SU-DHL-6 (cell line): Measurements from ENCODE around the gene SELENOF.

Source experiments
- H2AFZ ChIP-seq: fragments of 200-600 bp; sonication (generic); 2 replicates; pipeline ENCODE4 v1.6.1; 2014; ENCODE audit warnings: low read depth, mild to moderate bottlenecking, moderate library complexity, mixed read lengths, antibody characterized with exemption, low read length; ENCODE audit not compliant: severe bottlenecking
- H3F3A ChIP-seq: fragments of 200-600 bp; shearing (Covaris generic); 2 replicates; pipeline ENCODE4 v1.6.0; 2016; ENCODE audit warnings: antibody characterized with exemption, mild to moderate bottlenecking; ENCODE audit not compliant: insufficient read depth
- H3K27ac ChIP-seq: fragments of 200-600 bp; sonication (generic); 2 replicates; pipeline ENCODE4 v1.5.1; 2016; ENCODE audit warnings: low read depth, mild to moderate bottlenecking, low read length, moderate library complexity, mixed read lengths
- H3K27me3 ChIP-seq: fragments of 200-600 bp; sonication (generic), shearing (Covaris generic); 2 replicates; pipeline ENCODE4 v1.6.0; 2014; ENCODE audit warnings: mild to moderate bottlenecking, low read length
- H3K36me3 ChIP-seq: fragments of 200-600 bp; sonication (generic); 2 replicates; pipeline ENCODE4 v1.6.1; 2014; ENCODE audit warnings: mild to moderate bottlenecking, low read length, mixed read lengths
- H3K4me2 ChIP-seq: fragments of 300-600, 200-600 bp; shearing (Covaris generic), sonication (generic); 2 replicates; pipeline ENCODE4 v1.6.0; 2014; ENCODE audit warnings: low read length, low read depth, mild to moderate bottlenecking; ENCODE audit not compliant: poor library complexity, severe bottlenecking
- H3K4me3 ChIP-seq: fragments of 200-600 bp; sonication (generic); 2 replicates; pipeline ENCODE4 v1.5.1; 2014; ENCODE audit warnings: antibody characterized with exemption, low read length, mild to moderate bottlenecking, mixed read lengths; ENCODE audit not compliant: insufficient read depth, poor library complexity, severe bottlenecking
- H3K79me2 ChIP-seq: fragments of 200-600 bp; sonication (generic); 2 replicates; pipeline ENCODE4 v1.6.1; 2014; ENCODE audit warnings: mild to moderate bottlenecking, low read length, moderate library complexity; ENCODE audit not compliant: insufficient read depth
- H3K9ac ChIP-seq: fragments of 200-600 bp; sonication (generic); 2 replicates; pipeline ENCODE4 v1.7.0; 2014; ENCODE audit warnings: mild to moderate bottlenecking, low read length
- H3K9me2 ChIP-seq: fragments of 200-600 bp; sonication (generic); replicated peaks from 2 replicates; pipeline ENCODE4 v1.6.1; 2014; ENCODE audit warnings: low read length; ENCODE audit not compliant: insufficient read depth
- H3K9me3 ChIP-seq: fragments of 200-600 bp; sonication (generic); 2 replicates; pipeline ENCODE4 v1.6.1; 2014; ENCODE audit warnings: low read length, mixed read lengths; ENCODE audit not compliant: insufficient read depth
- H4K20me1 ChIP-seq: fragments of 200-600 bp; sonication (generic); 2 replicates; pipeline ENCODE4 v1.6.1; 2014; ENCODE audit warnings: low read depth, mild to moderate bottlenecking, antibody characterized with exemption, low read length, moderate library complexity, mixed read lengths
- EZH2phosphoT487 ChIP-seq: fragments of 200-600 bp; sonication (generic), shearing (Covaris generic); conservative IDR thresholded peaks from 2 replicates; pipeline ENCODE4 v1.6.1; 2018; ENCODE audit warnings: mild to moderate bottlenecking, antibody characterized with exemption, low read length, moderate library complexity, mixed read lengths
- TF ChIP-seq, protein P1 (sequence below): fragments of 200-600 bp; sonication (generic); IDR thresholded peaks from one replicate; pipeline ENCODE4 v1.5.1; 2017; ENCODE audit warnings: antibody characterized with exemption, mild to moderate bottlenecking, low read length, moderate library complexity; ENCODE audit not compliant: insufficient read depth, poor library complexity, severe bottlenecking

SELENOF gene

DNA sequence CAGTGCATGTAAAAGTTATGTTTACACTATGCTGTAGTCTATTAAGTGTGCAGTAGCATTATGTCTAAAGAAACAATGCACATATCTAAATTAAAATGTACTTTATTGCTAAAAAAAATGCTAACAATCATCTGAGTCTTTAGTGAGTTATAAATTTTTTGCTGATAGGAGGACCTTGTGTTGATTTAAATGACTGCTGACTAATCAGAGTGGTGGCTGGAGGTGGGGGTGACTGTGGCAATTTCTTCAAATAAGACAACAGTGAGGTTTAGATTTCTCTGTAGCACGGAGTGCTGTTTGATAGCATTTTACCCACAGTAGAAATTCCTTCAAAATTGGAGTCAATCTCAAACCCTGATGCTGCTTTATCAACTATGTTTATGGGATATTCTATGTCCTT lies 37.5 kb upstream of the SELENOF start:
- Histone ChIP-seq H3F3A (peaks cover 4% of the 10 kb centered on the region; the same call in 1 of the 2 replicates), H3K9me3 (no peaks in the 10 kb centered on the region), H2AFZ (no peak overlapping the region), H3K9me2 (no peaks in the 10 kb centered on the region), H3K36me3 (no peaks in the 10 kb centered on the region), H3K4me2 (peak overlapping the region; percentile 1), H4K20me1 (peaks cover 20% of the 10 kb centered on the region), H3K27ac (no peak overlapping the region), H3K79me2 (peaks cover 100% of the 10 kb centered on the region), H3K27me3 (no peaks in the 10 kb centered on the region), H3K4me3 (no peak overlapping the region), H3K9ac (no peak overlapping the region)
- no peak for TF ChIP-seq EZH2phosphoT487
- TF ChIP-seq, protein P1, sequence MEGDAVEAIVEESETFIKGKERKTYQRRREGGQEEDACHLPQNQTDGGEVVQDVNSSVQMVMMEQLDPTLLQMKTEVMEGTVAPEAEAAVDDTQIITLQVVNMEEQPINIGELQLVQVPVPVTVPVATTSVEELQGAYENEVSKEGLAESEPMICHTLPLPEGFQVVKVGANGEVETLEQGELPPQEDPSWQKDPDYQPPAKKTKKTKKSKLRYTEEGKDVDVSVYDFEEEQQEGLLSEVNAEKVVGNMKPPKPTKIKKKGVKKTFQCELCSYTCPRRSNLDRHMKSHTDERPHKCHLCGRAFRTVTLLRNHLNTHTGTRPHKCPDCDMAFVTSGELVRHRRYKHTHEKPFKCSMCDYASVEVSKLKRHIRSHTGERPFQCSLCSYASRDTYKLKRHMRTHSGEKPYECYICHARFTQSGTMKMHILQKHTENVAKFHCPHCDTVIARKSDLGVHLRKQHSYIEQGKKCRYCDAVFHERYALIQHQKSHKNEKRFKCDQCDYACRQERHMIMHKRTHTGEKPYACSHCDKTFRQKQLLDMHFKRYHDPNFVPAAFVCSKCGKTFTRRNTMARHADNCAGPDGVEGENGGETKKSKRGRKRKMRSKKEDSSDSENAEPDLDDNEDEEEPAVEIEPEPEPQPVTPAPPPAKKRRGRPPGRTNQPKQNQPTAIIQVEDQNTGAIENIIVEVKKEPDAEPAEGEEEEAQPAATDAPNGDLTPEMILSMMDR: no peak

DNA sequence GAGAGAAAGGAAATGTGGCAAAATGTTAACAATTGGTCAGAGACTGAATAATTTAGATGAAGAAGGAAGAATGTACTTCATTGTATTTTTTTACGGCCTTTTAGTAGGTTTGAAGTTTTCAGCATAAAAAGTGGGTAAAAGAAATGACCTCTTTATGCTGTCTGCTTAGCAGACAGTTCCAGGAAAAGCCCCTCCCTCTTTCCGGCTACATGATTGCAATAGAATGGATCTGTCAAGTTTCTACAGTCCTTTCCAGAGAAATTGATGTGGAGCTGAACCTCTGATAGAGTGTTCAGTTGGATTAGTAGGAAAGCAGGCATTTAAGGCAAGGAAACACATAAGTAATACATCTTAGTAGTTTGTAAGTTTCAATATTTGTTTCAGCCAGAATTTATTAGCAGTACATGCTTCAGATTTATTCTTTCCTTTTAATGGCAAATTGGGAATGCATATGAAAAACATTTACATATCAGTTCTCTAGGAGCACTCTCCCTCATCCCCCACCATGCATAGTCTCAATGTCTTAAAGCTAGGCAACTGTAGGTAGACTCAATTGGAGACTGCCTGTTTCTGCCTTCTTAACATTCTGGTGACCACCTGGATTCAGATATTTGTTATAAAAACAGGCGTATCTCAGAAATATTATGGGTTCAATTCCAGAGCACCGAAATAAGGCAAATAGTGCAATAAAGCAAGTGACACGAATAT lies 36.9 kb upstream of the SELENOF start:
- H4K20me1 ChIP-seq: peaks cover 24% of the 10 kb centered on the region
- H3K79me2 ChIP-seq: peaks cover 100% of the 10 kb centered on the region
- no peak overlapping the region for H3K27ac ChIP-seq
- no peaks in the 10 kb centered on the region for H3K9me2 ChIP-seq
- no peaks in the 10 kb centered on the region for H3K36me3 ChIP-seq
- H3K4me3 ChIP-seq: no peak overlapping the region
- peak overlapping the region; percentile 1 for H3K4me2 ChIP-seq
- H2AFZ ChIP-seq: no peak overlapping the region
- no peaks in the 10 kb centered on the region for H3K9me3 ChIP-seq
- no peak overlapping the region for H3K9ac ChIP-seq
- TF ChIP-seq, protein P1: no peak
- no peak for TF ChIP-seq EZH2phosphoT487
- no peaks in the 10 kb centered on the region for H3K27me3 ChIP-seq
- H3F3A ChIP-seq: peaks cover 2% of the 10 kb centered on the region; the same call in 1 of the 2 replicates

DNA sequence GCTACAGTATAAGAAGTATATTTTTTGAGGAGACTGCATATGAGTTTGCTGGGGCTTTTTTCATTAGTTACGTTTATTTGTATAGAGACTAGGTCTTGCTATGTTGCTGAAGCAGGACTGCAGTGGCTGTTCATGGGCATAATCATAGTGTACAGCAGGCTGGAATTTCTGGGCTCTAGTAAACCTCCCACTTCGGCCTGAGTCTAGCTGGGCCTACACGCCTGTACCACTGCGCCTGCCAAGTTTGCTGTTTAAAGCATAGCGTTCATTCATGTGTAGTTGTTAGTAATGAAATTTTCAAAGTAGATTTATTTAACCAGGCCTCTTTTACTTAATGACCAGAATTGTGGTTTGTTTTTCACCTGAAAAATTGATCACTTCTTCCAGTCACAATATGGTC lies 34.3 kb upstream of the SELENOF start:
- H3K9me2 ChIP-seq: no peaks in the 10 kb centered on the region
- no peak overlapping the region; the same call in 1 of the 2 replicates for H3K27ac ChIP-seq
- peaks cover 100% of the 10 kb centered on the region for H3K79me2 ChIP-seq
- H3K4me2 ChIP-seq: no peak overlapping the region
- peaks cover 9% of the 10 kb centered on the region; the same call in 1 of the 2 replicates for H3F3A ChIP-seq
- H2AFZ ChIP-seq: no peak overlapping the region
- no peak overlapping the region for H3K9ac ChIP-seq
- no peaks in the 10 kb centered on the region for H3K27me3 ChIP-seq
- peaks cover 28% of the 10 kb centered on the region for H4K20me1 ChIP-seq
- TF ChIP-seq, protein P1: no peak
- no peak for TF ChIP-seq EZH2phosphoT487
- no peaks in the 10 kb centered on the region for H3K36me3 ChIP-seq
- no peak overlapping the region for H3K4me3 ChIP-seq
- H3K9me3 ChIP-seq: no peaks in the 10 kb centered on the region
